ENCODE results near the gene HDAC4. TPM values are rescaled to one million over a fixed set of nuclear protein-coding genes. Genes with fewer than 3 reads are reported as not detected.

The HDAC4 gene
- total RNA-seq, 1 donor from 2014 or later = 11.8 TPM

GRCh38 chr2:239253701-239254436 lies 147.0 kb downstream of the HDAC4 start:
- Histone ChIP-seq H3K4me2 (ENCODE audit: low read length) (no peak overlapping the region), H4K20me1 (ENCODE audit: insufficient read depth, low read length) (no peaks in the 10 kb centered on the region), H3K79me2 (ENCODE audit: insufficient read depth, low read length) (peaks cover 8% of the 10 kb centered on the region), H3K4me3 (ENCODE audit: insufficient read depth, low read depth, low read length) (no peak overlapping the region), H3K27ac (ENCODE audit: low read depth, low read length) (no peak overlapping the region), H3K27me3 (ENCODE audit: insufficient read depth, low read length) (no peaks in the 10 kb centered on the region), H3K9me3 (ENCODE audit: insufficient read depth, low read depth, low read length) (no peaks in the 10 kb centered on the region), H3K36me3 (ENCODE audit: insufficient read depth, low read length) (no peaks in the 10 kb centered on the region), H3K4me1 (ENCODE audit: insufficient read depth, low read length) (peaks cover 12% of the 10 kb centered on the region), H3K9ac (ENCODE audit: low read length) (no peak overlapping the region), H2AFZ (ENCODE audit: low read depth, low read length) (no peak overlapping the region)
- Mint-ChIP-seq H3K27ac (ENCODE audit: unreplicated experiment) (no peak overlapping the region), H3K4me3 (ENCODE audit: unreplicated experiment) (no peak overlapping the region), H3K4me1 (ENCODE audit: low read depth, unreplicated experiment) (peaks cover 43% of the 10 kb centered on the region), H3K36me3 (ENCODE audit: low read depth, unreplicated experiment) (no peaks in the 10 kb centered on the region), H3K9me3 (ENCODE audit: unreplicated experiment) (no peaks in the 10 kb centered on the region), H3K27me3 (ENCODE audit: low read depth, unreplicated experiment) (no peaks in the 10 kb centered on the region)
- TF ChIP-seq CTCF (IDR thresholded peaks at IDR 0.05; ENCODE audit: insufficient read depth, low read depth, low read length) (no peak), EZH2 (IDR thresholded peaks at IDR 0.05; ENCODE audit: insufficient read depth, low read length) (no peak)
- FAIRE-seq (no peak), DNase-seq (ENCODE audit: low read depth) (no peak)

GRCh38 chr2:239253264-239253663 lies 147.6 kb downstream of the HDAC4 start:
- no peak overlapping the region for H3K27ac ChIP-seq (ENCODE audit: low read depth, low read length)
- DNase-seq (ENCODE audit: low read depth) (no peak), FAIRE-seq (no peak)
- H3K27me3 ChIP-seq (ENCODE audit: insufficient read depth, low read length) = no peaks in the 10 kb centered on the region
- H3K36me3 Mint-ChIP-seq (ENCODE audit: low read depth, unreplicated experiment) = no peaks in the 10 kb centered on the region
- H2AFZ ChIP-seq (ENCODE audit: low read depth, low read length) = no peak overlapping the region
- peaks cover 12% of the 10 kb centered on the region for H3K4me1 ChIP-seq (ENCODE audit: insufficient read depth, low read length)
- H3K4me3 ChIP-seq (ENCODE audit: insufficient read depth, low read depth, low read length) = no peak overlapping the region
- no peak overlapping the region for H3K4me2 ChIP-seq (ENCODE audit: low read length)
- no peak overlapping the region for H3K9ac ChIP-seq (ENCODE audit: low read length)
- no peak overlapping the region for H3K27ac Mint-ChIP-seq (ENCODE audit: unreplicated experiment)
- no peaks in the 10 kb centered on the region for H3K27me3 Mint-ChIP-seq (ENCODE audit: low read depth, unreplicated experiment)
- no peaks in the 10 kb centered on the region for H4K20me1 ChIP-seq (ENCODE audit: insufficient read depth, low read length)
- no peak overlapping the region for H3K4me3 Mint-ChIP-seq (ENCODE audit: unreplicated experiment)
- no peaks in the 10 kb centered on the region for H3K9me3 ChIP-seq (ENCODE audit: insufficient read depth, low read depth, low read length)
- TF ChIP-seq CTCF (IDR thresholded peaks at IDR 0.05; ENCODE audit: insufficient read depth, low read depth, low read length) (no peak), EZH2 (IDR thresholded peaks at IDR 0.05; ENCODE audit: insufficient read depth, low read length) (no peak)
- no peaks in the 10 kb centered on the region for H3K36me3 ChIP-seq (ENCODE audit: insufficient read depth, low read length)
- no peaks in the 10 kb centered on the region for H3K9me3 Mint-ChIP-seq (ENCODE audit: unreplicated experiment)
- H3K4me1 Mint-ChIP-seq (ENCODE audit: low read depth, unreplicated experiment) = peaks cover 39% of the 10 kb centered on the region
- peaks cover 8% of the 10 kb centered on the region for H3K79me2 ChIP-seq (ENCODE audit: insufficient read depth, low read length)

- DNase-seq (ENCODE audit: low read depth) (no peak), FAIRE-seq (no peak)
- H3K4me1 Mint-ChIP-seq (ENCODE audit: low read depth, unreplicated experiment) = peaks cover 34% of the 10 kb centered on the region
- Histone ChIP-seq H3K4me2 (ENCODE audit: low read length) (no peak overlapping the region), H4K20me1 (ENCODE audit: insufficient read depth, low read length) (peaks cover 2% of the 10 kb centered on the region), H3K36me3 (ENCODE audit: insufficient read depth, low read length) (no peaks in the 10 kb centered on the region), H3K79me2 (ENCODE audit: insufficient read depth, low read length) (peaks cover 8% of the 10 kb centered on the region), H3K9me3 (ENCODE audit: insufficient read depth, low read depth, low read length) (no peaks in the 10 kb centered on the region), H3K4me1 (ENCODE audit: insufficient read depth, low read length) (peaks cover 14% of the 10 kb centered on the region), H2AFZ (ENCODE audit: low read depth, low read length) (no peak overlapping the region), H3K27ac (ENCODE audit: low read depth, low read length) (no peak overlapping the region), H3K9ac (ENCODE audit: low read length) (no peak overlapping the region), H3K27me3 (ENCODE audit: insufficient read depth, low read length) (no peaks in the 10 kb centered on the region), H3K4me3 (ENCODE audit: insufficient read depth, low read depth, low read length) (no peak overlapping the region)
- no peaks in the 10 kb centered on the region for H3K36me3 Mint-ChIP-seq (ENCODE audit: low read depth, unreplicated experiment)
- H3K27me3 Mint-ChIP-seq (ENCODE audit: low read depth, unreplicated experiment) = no peaks in the 10 kb centered on the region
- H3K4me3 Mint-ChIP-seq (ENCODE audit: unreplicated experiment) = no peak overlapping the region
- no peaks in the 10 kb centered on the region for H3K9me3 Mint-ChIP-seq (ENCODE audit: unreplicated experiment)
- TF ChIP-seq EZH2 (IDR thresholded peaks at IDR 0.05; ENCODE audit: insufficient read depth, low read length) (no peak), CTCF (IDR thresholded peaks at IDR 0.05; ENCODE audit: insufficient read depth, low read depth, low read length) (no peak)
- H3K27ac Mint-ChIP-seq (ENCODE audit: unreplicated experiment) = no peak overlapping the region
These were observed 148.0 kb downstream of the HDAC4 start for GRCh38 chr2:239252801-239253200.
